T47D (cell line): ENCODE results near the gene HRH2.
A peak's percentile ranks its signal among the peaks of the same experiment; 100 is the strongest.

ENCODE experiments used
- DNase-seq, 2 experiments: peaks; one replicate each; pipeline versions ENCODE4 v3.0.0 to v3.0.0-alpha.2; 2011 to 2012; ENCODE audit warnings: low read depth in 1 of 2, low spot score in 1 of 2
- JUND ChIP-seq: IDR thresholded peaks from 2 replicates; pipeline ENCODE4 v1.6.1; 2012; ENCODE audit warnings: low read depth
- in situ Hi-C: cut with HindIII; loops from 2 replicates; pipeline ENCODE4 v1.10.0; 2016; ENCODE audit warnings: low sequenced_read_pairs, low pct_unique_long_range_greater_than_20kb

HRH2 gene

GRCh38 chr5:175735701-175736100 is 77.8 kb downstream of the HRH2 start:
- DNase-seq: no peak
- TF ChIP-seq JUND: no peak
- in situ Hi-C loops: no loop called here

- no peak for TF ChIP-seq JUND
- in situ Hi-C loops: no loop called here
- DNase-seq: no peak
Measured at GRCh38 chr5:175736652-175737051, 78.8 kb downstream of the HRH2 start.

GRCh38 chr5:175737481-175737880 is 79.6 kb downstream of the HRH2 start:
- TF ChIP-seq JUND: no peak
- in situ Hi-C loops: no loop called here
- no peak for DNase-seq

DNA sequence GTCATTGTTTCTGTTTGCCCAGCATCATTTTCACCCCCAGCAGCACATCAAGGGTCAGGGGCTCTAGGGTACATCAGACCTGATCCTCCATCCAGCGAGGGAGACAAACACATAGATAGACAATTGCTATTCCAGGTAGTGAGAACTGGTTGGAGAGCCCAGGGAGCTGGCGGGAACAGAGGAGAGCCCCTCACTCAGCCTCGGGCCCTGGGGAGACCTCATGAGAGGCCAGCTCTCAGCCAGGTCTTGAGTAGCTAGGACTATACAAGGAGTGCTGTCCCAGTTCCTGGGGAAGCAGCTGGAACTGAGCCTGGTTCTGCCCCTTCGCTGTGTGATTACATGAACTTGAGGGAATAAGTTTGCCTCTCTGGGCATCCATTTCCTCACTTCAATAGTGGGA is 80.3 kb downstream of the HRH2 start:
- no peak for TF ChIP-seq JUND
- DNase-seq: no peak
- in situ Hi-C loops: no loop called here

DNA sequence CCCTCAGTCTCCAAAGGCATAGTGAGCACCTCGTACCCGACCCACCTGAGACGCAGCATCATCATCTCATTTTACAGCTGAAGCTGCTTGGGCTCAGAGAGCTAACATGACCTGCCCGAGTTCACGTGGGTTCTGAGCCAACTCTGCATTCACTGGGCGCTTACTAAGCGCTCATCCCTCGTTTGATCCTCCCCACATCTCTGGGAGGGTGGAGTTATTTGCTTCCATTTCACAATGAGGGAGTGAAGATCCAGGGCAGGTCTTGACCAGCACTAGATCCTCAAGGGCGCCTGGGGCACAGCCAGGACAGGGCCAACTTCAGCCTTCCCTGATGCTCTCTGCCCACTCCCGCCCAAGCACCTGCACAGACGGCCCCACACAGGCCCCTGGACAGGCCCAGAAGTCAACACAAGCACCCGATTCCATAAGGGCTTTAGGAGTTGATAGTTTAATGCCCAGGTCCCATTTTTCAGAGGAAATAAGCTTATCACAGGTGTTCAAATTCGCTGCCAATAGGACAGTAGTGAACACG is 80.8 kb downstream of the HRH2 start:
- TF ChIP-seq JUND: no peak
- in situ Hi-C loops: no loop called here

GRCh38 chr5:175740014-175740413 is 82.1 kb downstream of the HRH2 start:
- no peak for TF ChIP-seq JUND
- in situ Hi-C loops: no loop called here
- DNase-seq: no peak

More for the DNA sequence above, 80.8 kb downstream of the HRH2 start:
- no peak for DNase-seq

DNA sequence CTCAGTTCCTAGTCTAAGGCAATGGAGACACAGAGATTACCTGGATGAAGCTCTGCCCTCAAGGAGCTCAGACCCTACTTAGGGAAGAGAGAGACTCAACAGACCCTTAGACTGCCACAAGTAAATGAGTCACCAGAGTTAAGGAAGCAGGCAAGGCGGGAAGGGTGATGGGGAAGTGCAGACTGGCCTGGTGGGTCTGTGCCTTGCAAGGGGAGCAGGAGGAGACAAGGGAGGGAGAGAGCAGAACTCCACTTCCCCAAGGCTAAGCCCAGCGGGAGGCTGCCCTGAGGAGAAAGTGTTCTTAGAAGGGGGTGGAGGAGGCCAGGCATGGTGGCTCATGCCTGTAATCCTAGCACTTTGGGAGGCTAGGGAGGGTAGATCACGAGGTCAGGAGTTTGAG is 83.7 kb downstream of the HRH2 start:
- DNase-seq: no peak
- TF ChIP-seq JUND: no peak
- in situ Hi-C loops: no loop called here

- no peak for TF ChIP-seq JUND
- DNase-seq: no peak
- in situ Hi-C loops: no loop called here
Measured at GRCh38 chr5:175742290-175742994, 84.6 kb downstream of the HRH2 start.

DNA sequence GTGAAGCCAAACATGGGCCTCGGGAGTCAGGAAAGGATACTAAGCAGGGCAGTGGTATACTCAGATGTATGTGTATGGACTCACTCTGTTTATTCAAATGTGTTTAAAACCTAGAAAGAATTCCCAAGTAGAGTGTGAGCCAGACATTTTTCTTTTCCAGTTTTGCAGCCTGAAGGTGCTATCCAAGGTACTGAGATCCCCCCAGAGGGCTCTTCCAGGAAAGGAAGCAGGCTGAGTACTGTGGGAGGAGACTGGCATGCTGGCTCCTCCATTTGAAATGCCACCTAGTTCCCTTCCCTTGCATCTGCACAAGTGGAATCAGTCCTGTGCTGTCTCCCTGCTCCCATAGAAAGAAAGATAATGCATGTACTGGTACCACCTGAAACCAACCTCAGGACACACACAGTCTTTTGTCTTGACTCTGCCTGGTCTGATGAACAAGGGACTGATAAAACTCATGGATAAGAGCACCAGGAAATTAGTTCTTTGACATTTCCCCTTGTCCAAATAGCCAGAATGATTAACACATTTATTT is 85.9 kb downstream of the HRH2 start:
- TF ChIP-seq JUND: no peak
- DNase-seq: peak; percentile 69 to 81
- in situ Hi-C loops: no loop called here

DNA sequence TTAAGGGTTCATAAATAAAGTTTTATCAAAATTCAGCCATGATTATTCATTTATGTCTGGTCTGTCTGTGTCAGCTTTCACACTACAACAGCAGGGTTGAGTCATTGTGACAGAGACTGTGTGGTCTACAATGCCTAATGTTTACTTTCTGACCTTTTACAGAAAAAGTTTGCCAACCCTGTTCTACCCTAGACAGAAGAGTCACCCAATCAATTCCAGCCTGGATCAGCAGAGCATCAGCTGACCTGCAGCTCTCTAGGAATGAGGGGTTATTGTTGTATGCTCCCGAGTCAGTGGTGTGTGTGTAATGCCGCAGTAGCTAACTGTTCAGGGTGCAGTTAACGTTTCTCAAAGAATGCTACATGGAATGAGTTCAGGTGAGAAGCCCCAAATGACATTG is 87.3 kb downstream of the HRH2 start:
- DNase-seq: no peak
- in situ Hi-C loops: no loop called here

DNA sequence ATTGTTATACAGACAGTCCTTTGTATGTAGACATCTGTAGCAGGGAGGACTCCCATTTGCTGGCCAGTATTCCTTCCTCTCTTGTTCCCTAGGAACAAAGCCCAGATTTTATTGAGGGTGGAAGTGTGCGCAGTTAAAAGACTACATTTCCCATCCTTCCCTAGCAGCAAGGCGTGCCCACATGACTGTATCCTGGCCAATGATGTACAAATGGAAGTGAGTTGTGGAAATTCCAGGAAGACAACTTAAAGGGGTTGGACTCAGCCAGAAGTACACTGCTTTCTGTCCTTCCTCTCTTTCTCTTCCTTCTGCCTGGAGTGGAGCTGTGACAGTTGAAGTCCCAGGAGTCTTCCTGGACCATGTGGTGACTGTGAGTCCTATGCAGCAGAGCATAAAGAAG is 89.0 kb downstream of the HRH2 start:
- peak; percentile 46 to 67 for DNase-seq
- TF ChIP-seq JUND: no peak
- in situ Hi-C loops: no loop called here

More for the DNA sequence above, 87.3 kb downstream of the HRH2 start:
- no peak for TF ChIP-seq JUND

GRCh38 chr5:175747539-175748060 is 89.7 kb downstream of the HRH2 start:
- in situ Hi-C loops: no loop called here
- no peak for DNase-seq
- no peak for TF ChIP-seq JUND

- in situ Hi-C loops: no loop called here
- no peak for TF ChIP-seq JUND
- no peak for DNase-seq
Measured at GRCh38 chr5:175748650-175749049, 90.8 kb downstream of the HRH2 start.

GRCh38 chr5:175749591-175749990 is 91.7 kb downstream of the HRH2 start:
- peak in 1 of 2 experiments; percentile 22 for DNase-seq
- TF ChIP-seq JUND: no peak
- in situ Hi-C loops: no loop called here
